LNCaP clone FGC (cell line): ENCODE results near the gene FOXP4.
A peak's percentile ranks its signal among the peaks of the same experiment; 100 is the strongest.

Experiments
- DNase-seq: peaks from one replicate; pipeline ENCODE4 v3.0.0-alpha.2; 2011; ENCODE audit warnings: low read depth
- H3K4me3 ChIP-seq: 2 replicates; pipeline ENCODE4 v1.5.1; 2011; ENCODE audit warnings: mild to moderate bottlenecking, low read depth, low read length, control low read depth
- CTCF ChIP-seq: IDR thresholded peaks from 2 replicates; pipeline ENCODE4 v1.5.1; 2012; ENCODE audit warnings: mild to moderate bottlenecking; ENCODE audit not compliant: control insufficient read depth, insufficient read depth; ENCODE audit errors: extremely low read depth

The FOXP4 gene

GRCh38 chr6:41564448-41565142 is 18.4 kb downstream of the FOXP4 start:
- no peak overlapping the region for H3K4me3 ChIP-seq
- TF ChIP-seq CTCF, result no peak
- no peak for DNase-seq

GRCh38 chr6:41565701-41566100 is 19.5 kb downstream of the FOXP4 start:
- no peak for TF ChIP-seq CTCF
- no peak for DNase-seq
- H3K4me3 ChIP-seq, result no peak overlapping the region

GRCh38 chr6:41566961-41567360 is 20.8 kb downstream of the FOXP4 start:
- no peak for DNase-seq
- H3K4me3 ChIP-seq, result no peak overlapping the region
- no peak for TF ChIP-seq CTCF

- no peak overlapping the region for H3K4me3 ChIP-seq
- TF ChIP-seq CTCF, result no peak
- no peak for DNase-seq
Measured at GRCh38 chr6:41567684-41568083, 21.5 kb downstream of the FOXP4 start.

GRCh38 chr6:41568202-41568584 is 22.0 kb downstream of the FOXP4 start:
- no peak overlapping the region for H3K4me3 ChIP-seq
- no peak for DNase-seq
- no peak for TF ChIP-seq CTCF

GRCh38 chr6:41568585-41569384 is 22.6 kb downstream of the FOXP4 start:
- TF ChIP-seq CTCF, result no peak
- peak; percentile 35 for DNase-seq
- no peak overlapping the region for H3K4me3 ChIP-seq
